ENCODE measurements around the gene HAUS3. TPM values are rescaled to one million over a fixed set of nuclear protein-coding genes. Genes with fewer than 3 reads are reported as not detected.

Gene HAUS3
- total and polyA plus RNA-seq, 10 of the 15 experiments (the other 5 are each of a cell fraction or from before 2014, with no cell fraction given): 4.2 to 23.9 (median 12.3) TPM

GRCh38 chr4:2236944-2237666, 4.8 kb downstream of the HAUS3 start:
- WGBS (ENCODE audit: insufficient coverage, insufficient replicate concordance, low lambda C conversion rate, missing lambda C conversion rate): 63% methylated on average over 3 of the region's 3 CpGs
- no peaks in the 10 kb centered on the region for H3K9me3 ChIP-seq (replicated peaks; ENCODE audit: control insufficient read depth, insufficient read depth, low read length)

More at GRCh38 chr4:2236944-2237666, 4.8 kb downstream of the HAUS3 start:
- in situ Hi-C loops (cut with MboI) (no loop called here), intact Hi-C loops (cut with micrococcal nuclease; ENCODE audit: unreplicated experiment) (no loop called here)
- Histone ChIP-seq H3K4me1 (ENCODE audit: control insufficient read depth, insufficient read depth, low read length) (no peaks in the 10 kb centered on the region), H3K27me3 (replicated peaks in 1 of 2; ENCODE audit: control insufficient read depth in 2 of 2, insufficient read depth in 2 of 2, low read length in 1 of 2) (no peaks in the 10 kb centered on the region), H3K4me3 (no peak overlapping the region), H3K27ac (ENCODE audit: control insufficient read depth, insufficient read depth) (no peak overlapping the region), H3K36me3 (ENCODE audit: control insufficient read depth in 2 of 2, insufficient read depth in 2 of 2, low read length in 1 of 2) (peaks cover 0 to 2% of the 10 kb centered on the region in 2 experiments; a peak in 1 of 4 replicates), H3K9ac (ENCODE audit: control insufficient read depth, insufficient read depth, low read length) (no peak overlapping the region), H4K20me1 (ENCODE audit: control insufficient read depth, insufficient read depth) (no peaks in the 10 kb centered on the region), H3K4me2 (ENCODE audit: control insufficient read depth, insufficient read depth) (peak overlapping the region; percentile 36; the same call in 1 of the 2 replicates), H3K79me2 (ENCODE audit: control insufficient read depth, insufficient read depth, low read length) (peaks cover 51% of the 10 kb centered on the region), H2AFZ (ENCODE audit: control insufficient read depth, low read depth, low read length) (no peak overlapping the region)
- DNase-seq (ENCODE audit: low read depth, low spot score) (no peak), ATAC-seq (no peak), FAIRE-seq (no peak)
- ChIA-PET SMC1A (ENCODE audit: uncharacterized antibody, unreplicated experiment) (interaction anchor here (1.0 to 5.0 kb wide), 8 partner anchors 8 to 233 kb away, joined by 3 to 43 read pairs (median 6); partner anchors contain the start of gene MXD4), RAD21 (ENCODE audit: unreplicated experiment) (interaction anchor here (0.9 to 2.8 kb wide), 8 partner anchors 9 to 204 kb away, joined by 3 to 15 read pairs (median 3); partner anchors contain the start of gene MXD4), POLR2A (interaction anchor here (0.6 to 3.8 kb wide), 6 partner anchors 11 to 245 kb away, joined by 3 to 19 read pairs (median 4); partner anchors contain the start of gene MXD4), CTCF (interaction anchor here (0.7 to 4.5 kb wide), 8 partner anchors 13 to 544 kb away, joined by 3 to 52 read pairs (median 3); partner anchors contain the start of gene MXD4)
- BruUV-seq (replicated peaks): no TSS peak
- TF ChIP-seq MXI1 (IDR thresholded peaks at IDR 0.05; ENCODE audit: low read depth, low read length) (no peak), BHLHE40 (IDR thresholded peaks at IDR 0.05; ENCODE audit: borderline replicate concordance in 1 of 2, low read depth in 2 of 2, low read length in 1 of 2) (0 out of 4 replicates have a peak, but pooled peaks of 1 of the 2 experiments have one; percentile 12), RUNX3 (IDR thresholded peaks at IDR 0.05; ENCODE audit: low read length) (no peak), RFX5 (IDR thresholded peaks at IDR 0.05; ENCODE audit: low read depth, low read length) (no peak), USF1 (IDR thresholded peaks at IDR 0.05; ENCODE audit: borderline replicate concordance, extremely low read length, insufficient read depth, low read depth, low read length) (no peak), EP300 (IDR thresholded peaks at IDR 0.05; ENCODE audit: borderline replicate concordance in 1 of 2, control insufficient read depth in 1 of 2, low read depth in 2 of 2, low read length in 2 of 2) (no peak)
- TF ChIP-seq, protein P1, sequence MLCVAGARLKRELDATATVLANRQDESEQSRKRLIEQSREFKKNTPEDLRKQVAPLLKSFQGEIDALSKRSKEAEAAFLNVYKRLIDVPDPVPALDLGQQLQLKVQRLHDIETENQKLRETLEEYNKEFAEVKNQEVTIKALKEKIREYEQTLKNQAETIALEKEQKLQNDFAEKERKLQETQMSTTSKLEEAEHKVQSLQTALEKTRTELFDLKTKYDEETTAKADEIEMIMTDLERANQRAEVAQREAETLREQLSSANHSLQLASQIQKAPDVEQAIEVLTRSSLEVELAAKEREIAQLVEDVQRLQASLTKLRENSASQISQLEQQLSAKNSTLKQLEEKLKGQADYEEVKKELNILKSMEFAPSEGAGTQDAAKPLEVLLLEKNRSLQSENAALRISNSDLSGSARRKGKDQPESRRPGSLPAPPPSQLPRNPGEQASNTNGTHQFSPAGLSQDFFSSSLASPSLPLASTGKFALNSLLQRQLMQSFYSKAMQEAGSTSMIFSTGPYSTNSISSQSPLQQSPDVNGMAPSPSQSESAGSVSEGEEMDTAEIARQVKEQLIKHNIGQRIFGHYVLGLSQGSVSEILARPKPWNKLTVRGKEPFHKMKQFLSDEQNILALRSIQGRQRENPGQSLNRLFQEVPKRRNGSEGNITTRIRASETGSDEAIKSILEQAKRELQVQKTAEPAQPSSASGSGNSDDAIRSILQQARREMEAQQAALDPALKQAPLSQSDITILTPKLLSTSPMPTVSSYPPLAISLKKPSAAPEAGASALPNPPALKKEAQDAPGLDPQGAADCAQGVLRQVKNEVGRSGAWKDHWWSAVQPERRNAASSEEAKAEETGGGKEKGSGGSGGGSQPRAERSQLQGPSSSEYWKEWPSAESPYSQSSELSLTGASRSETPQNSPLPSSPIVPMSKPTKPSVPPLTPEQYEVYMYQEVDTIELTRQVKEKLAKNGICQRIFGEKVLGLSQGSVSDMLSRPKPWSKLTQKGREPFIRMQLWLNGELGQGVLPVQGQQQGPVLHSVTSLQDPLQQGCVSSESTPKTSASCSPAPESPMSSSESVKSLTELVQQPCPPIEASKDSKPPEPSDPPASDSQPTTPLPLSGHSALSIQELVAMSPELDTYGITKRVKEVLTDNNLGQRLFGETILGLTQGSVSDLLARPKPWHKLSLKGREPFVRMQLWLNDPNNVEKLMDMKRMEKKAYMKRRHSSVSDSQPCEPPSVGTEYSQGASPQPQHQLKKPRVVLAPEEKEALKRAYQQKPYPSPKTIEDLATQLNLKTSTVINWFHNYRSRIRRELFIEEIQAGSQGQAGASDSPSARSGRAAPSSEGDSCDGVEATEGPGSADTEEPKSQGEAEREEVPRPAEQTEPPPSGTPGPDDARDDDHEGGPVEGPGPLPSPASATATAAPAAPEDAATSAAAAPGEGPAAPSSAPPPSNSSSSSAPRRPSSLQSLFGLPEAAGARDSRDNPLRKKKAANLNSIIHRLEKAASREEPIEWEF (IDR thresholded peaks at IDR 0.05; ENCODE audit: insufficient replicate concordance, low read depth, low read length): no peak

All from GM12878 (cell line).